Measurements from ENCODE around the gene SENP2.

Gene SENP2

GRCh38 chr3:185623939-185624665, 38.0 kb downstream of the SENP2 start:
- H3K27me3 ChIP-seq (ENCODE audit: insufficient read depth, low read length, poor library complexity): no peaks in the 10 kb centered on the region
- no peak overlapping the region for H3K18ac ChIP-seq (ENCODE audit: low read length)
- H3K56ac ChIP-seq (ENCODE audit: low read length): no peak overlapping the region
- no peaks in the 10 kb centered on the region for H3K4me1 ChIP-seq (ENCODE audit: control insufficient read depth, low read depth, low read length)
- no peak overlapping the region for H3K4ac ChIP-seq (ENCODE audit: low read depth, low read length)
- H3K27ac ChIP-seq (ENCODE audit: low read depth, low read length): no peak overlapping the region
- no peak overlapping the region for H3K4me2 ChIP-seq (ENCODE audit: low read length)
- no peaks in the 10 kb centered on the region for H3K36me3 ChIP-seq (ENCODE audit: control insufficient read depth, insufficient read depth, low read length)
- DNase-seq: no peak
- H3K79me2 ChIP-seq (ENCODE audit: control insufficient read depth, insufficient read depth, low read length): no peaks in the 10 kb centered on the region
- no peak overlapping the region for H3K4me3 ChIP-seq (ENCODE audit: low read length)
- H2BK15ac ChIP-seq (replicated peaks; ENCODE audit: low read depth): no peak overlapping the region
- no peak overlapping the region for H4K5ac ChIP-seq (ENCODE audit: low read length)
- H2BK5ac ChIP-seq (ENCODE audit: low read length): no peak overlapping the region
- WGBS (ENCODE audit: extremely low coverage, insufficient coverage, low lambda C conversion rate): no CpG with 5 or more reads among the region's 7 CpGs
- H4K8ac ChIP-seq (ENCODE audit: low read depth, low read length): no peak overlapping the region
- no peaks in the 10 kb centered on the region for H3K79me1 ChIP-seq (ENCODE audit: low read length)
- no peak overlapping the region for H2BK120ac ChIP-seq (ENCODE audit: low read depth, low read length)
- H3K23ac ChIP-seq (ENCODE audit: low read length): no peak overlapping the region
- H2AK5ac ChIP-seq (ENCODE audit: low read length): no peak overlapping the region
- H3K9ac ChIP-seq (ENCODE audit: low read length): no peak overlapping the region

GRCh38 chr3:185625784-185626183, 39.7 kb downstream of the SENP2 start:
- Histone ChIP-seq H3K79me1 (ENCODE audit: low read length) (no peaks in the 10 kb centered on the region), H3K23ac (ENCODE audit: low read length) (no peak overlapping the region), H3K56ac (ENCODE audit: low read length) (no peak overlapping the region), H2BK120ac (ENCODE audit: low read depth, low read length) (no peak overlapping the region), H3K4me1 (ENCODE audit: control insufficient read depth, low read depth, low read length) (no peaks in the 10 kb centered on the region), H3K4me2 (ENCODE audit: low read length) (no peak overlapping the region), H3K9ac (ENCODE audit: low read length) (no peak overlapping the region), H3K79me2 (ENCODE audit: control insufficient read depth, insufficient read depth, low read length) (no peaks in the 10 kb centered on the region), H3K27ac (ENCODE audit: low read depth, low read length) (no peak overlapping the region), H2BK5ac (ENCODE audit: low read length) (no peak overlapping the region), H2BK15ac (replicated peaks; ENCODE audit: low read depth) (no peak overlapping the region), H4K5ac (ENCODE audit: low read length) (no peak overlapping the region), H3K27me3 (ENCODE audit: insufficient read depth, low read length, poor library complexity) (no peaks in the 10 kb centered on the region), H4K8ac (ENCODE audit: low read depth, low read length) (no peak overlapping the region), H3K18ac (ENCODE audit: low read length) (no peak overlapping the region), H2AK5ac (ENCODE audit: low read length) (no peak overlapping the region), H3K36me3 (ENCODE audit: control insufficient read depth, insufficient read depth, low read length) (no peaks in the 10 kb centered on the region), H3K4ac (ENCODE audit: low read depth, low read length) (no peak overlapping the region), H3K4me3 (ENCODE audit: low read length) (no peak overlapping the region)
- no peak for DNase-seq
- WGBS (ENCODE audit: extremely low coverage, insufficient coverage, low lambda C conversion rate): no CpG with 5 or more reads among the region's 1 CpG

GRCh38 chr3:185629554-185630181, 43.6 kb downstream of the SENP2 start:
- Histone ChIP-seq H3K9ac (ENCODE audit: low read length) (no peak overlapping the region), H2BK5ac (ENCODE audit: low read length) (no peak overlapping the region), H3K18ac (ENCODE audit: low read length) (no peak overlapping the region), H3K36me3 (ENCODE audit: control insufficient read depth, insufficient read depth, low read length) (no peaks in the 10 kb centered on the region), H4K5ac (ENCODE audit: low read length) (no peak overlapping the region), H3K23ac (ENCODE audit: low read length) (no peak overlapping the region), H3K27me3 (ENCODE audit: insufficient read depth, low read length, poor library complexity) (no peaks in the 10 kb centered on the region), H3K4me3 (ENCODE audit: low read length) (no peak overlapping the region), H3K79me2 (ENCODE audit: control insufficient read depth, insufficient read depth, low read length) (no peaks in the 10 kb centered on the region), H3K27ac (ENCODE audit: low read depth, low read length) (no peak overlapping the region), H4K8ac (ENCODE audit: low read depth, low read length) (no peak overlapping the region), H3K4me2 (ENCODE audit: low read length) (no peak overlapping the region), H3K4me1 (ENCODE audit: control insufficient read depth, low read depth, low read length) (no peaks in the 10 kb centered on the region), H3K79me1 (ENCODE audit: low read length) (no peaks in the 10 kb centered on the region), H3K4ac (ENCODE audit: low read depth, low read length) (no peak overlapping the region), H2BK120ac (ENCODE audit: low read depth, low read length) (no peak overlapping the region), H3K56ac (ENCODE audit: low read length) (no peak overlapping the region), H2BK15ac (replicated peaks; ENCODE audit: low read depth) (no peak overlapping the region), H2AK5ac (ENCODE audit: low read length) (no peak overlapping the region)
- DNase-seq: no peak
- WGBS (ENCODE audit: extremely low coverage, insufficient coverage, low lambda C conversion rate): no CpG with 5 or more reads among the region's 4 CpGs

DNA sequence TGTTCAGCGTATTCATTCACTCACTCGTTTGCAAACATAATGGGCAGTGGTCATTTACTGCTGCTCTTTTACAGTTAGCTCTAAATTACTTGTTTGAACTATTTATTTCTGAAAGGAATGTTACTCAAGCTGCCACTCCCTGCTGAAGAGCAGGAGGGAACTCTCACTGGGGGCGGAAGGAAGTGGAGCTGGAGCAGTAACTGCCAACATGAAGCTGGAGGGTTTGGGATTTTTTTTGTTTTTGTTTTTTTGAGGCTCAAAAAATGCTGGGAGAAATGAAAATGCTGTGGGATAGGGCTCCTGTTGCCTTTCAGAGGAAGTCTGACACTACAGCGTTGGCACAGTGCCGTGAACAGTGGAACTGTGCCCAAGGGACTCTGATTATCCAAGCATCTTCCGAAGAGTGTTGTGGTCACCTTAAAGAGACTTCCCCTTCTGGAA, 44.1 kb downstream of the SENP2 start:
- Histone ChIP-seq H3K18ac (ENCODE audit: low read length) (no peak overlapping the region), H3K4ac (ENCODE audit: low read depth, low read length) (no peak overlapping the region), H4K8ac (ENCODE audit: low read depth, low read length) (no peak overlapping the region), H3K27ac (ENCODE audit: low read depth, low read length) (no peak overlapping the region), H3K4me3 (ENCODE audit: low read length) (no peak overlapping the region), H3K4me1 (ENCODE audit: control insufficient read depth, low read depth, low read length) (no peaks in the 10 kb centered on the region), H2BK5ac (ENCODE audit: low read length) (no peak overlapping the region), H3K56ac (ENCODE audit: low read length) (no peak overlapping the region), H3K9ac (ENCODE audit: low read length) (no peak overlapping the region), H3K23ac (ENCODE audit: low read length) (no peak overlapping the region), H3K79me2 (ENCODE audit: control insufficient read depth, insufficient read depth, low read length) (no peaks in the 10 kb centered on the region), H4K5ac (ENCODE audit: low read length) (no peak overlapping the region), H2AK5ac (ENCODE audit: low read length) (no peak overlapping the region), H2BK15ac (replicated peaks; ENCODE audit: low read depth) (no peak overlapping the region), H3K79me1 (ENCODE audit: low read length) (no peaks in the 10 kb centered on the region), H3K36me3 (ENCODE audit: control insufficient read depth, insufficient read depth, low read length) (no peaks in the 10 kb centered on the region), H3K27me3 (ENCODE audit: insufficient read depth, low read length, poor library complexity) (no peaks in the 10 kb centered on the region), H3K4me2 (ENCODE audit: low read length) (no peak overlapping the region), H2BK120ac (ENCODE audit: low read depth, low read length) (no peak overlapping the region)
- no CpG with 5 or more reads among the region's 6 CpGs for WGBS (ENCODE audit: extremely low coverage, insufficient coverage, low lambda C conversion rate)
- no peak for DNase-seq

DNA sequence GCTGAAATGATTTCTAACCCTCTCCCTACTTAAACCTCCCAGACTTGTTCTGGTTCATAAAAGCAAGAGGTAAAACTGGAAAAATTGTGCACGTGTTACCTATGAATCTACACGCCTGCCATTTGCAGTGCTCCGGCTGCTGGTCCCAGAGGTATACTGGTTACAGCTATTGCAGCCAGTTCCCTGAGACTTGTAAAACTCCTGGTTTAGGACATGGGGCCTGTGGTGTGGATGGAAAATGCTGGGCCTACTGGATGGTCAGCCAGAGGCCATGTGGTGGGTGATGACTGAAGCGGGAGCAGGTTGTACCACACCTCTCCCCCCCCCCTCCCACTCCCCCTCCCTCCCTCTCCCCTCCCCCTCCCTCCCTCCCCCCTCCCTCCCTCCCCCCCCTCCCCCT, 45.0 kb downstream of the SENP2 start:
- no peaks in the 10 kb centered on the region for H3K79me1 ChIP-seq (ENCODE audit: low read length)
- peak; percentile 33 for DNase-seq
- H2BK5ac ChIP-seq (ENCODE audit: low read length): no peak overlapping the region
- no peak overlapping the region for H3K18ac ChIP-seq (ENCODE audit: low read length)
- no peak overlapping the region for H3K9ac ChIP-seq (ENCODE audit: low read length)
- no peak overlapping the region for H2AK5ac ChIP-seq (ENCODE audit: low read length)
- no peaks in the 10 kb centered on the region for H3K4me1 ChIP-seq (ENCODE audit: control insufficient read depth, low read depth, low read length)
- H3K4ac ChIP-seq (ENCODE audit: low read depth, low read length): no peak overlapping the region
- no CpG with 5 or more reads among the region's 4 CpGs for WGBS (ENCODE audit: extremely low coverage, insufficient coverage, low lambda C conversion rate)
- H2BK120ac ChIP-seq (ENCODE audit: low read depth, low read length): no peak overlapping the region
- H3K4me3 ChIP-seq (ENCODE audit: low read length): no peak overlapping the region
- no peak overlapping the region for H3K23ac ChIP-seq (ENCODE audit: low read length)
- no peak overlapping the region for H4K8ac ChIP-seq (ENCODE audit: low read depth, low read length)
- no peaks in the 10 kb centered on the region for H3K27me3 ChIP-seq (ENCODE audit: insufficient read depth, low read length, poor library complexity)
- H3K56ac ChIP-seq (ENCODE audit: low read length): no peak overlapping the region
- H4K5ac ChIP-seq (ENCODE audit: low read length): no peak overlapping the region
- no peaks in the 10 kb centered on the region for H3K36me3 ChIP-seq (ENCODE audit: control insufficient read depth, insufficient read depth, low read length)
- no peak overlapping the region for H3K27ac ChIP-seq (ENCODE audit: low read depth, low read length)
- no peaks in the 10 kb centered on the region for H3K79me2 ChIP-seq (ENCODE audit: control insufficient read depth, insufficient read depth, low read length)
- no peak overlapping the region for H3K4me2 ChIP-seq (ENCODE audit: low read length)
- no peak overlapping the region for H2BK15ac ChIP-seq (replicated peaks; ENCODE audit: low read depth)

Data from mesendoderm (in vitro differentiated cells).